ENCODE results near the gene S100A14. TPM values are rescaled to one million over a fixed set of nuclear protein-coding genes. Genes with fewer than 3 reads are reported as not detected.
"Not testable (repeated sequence)": the region's sequence is repeated elsewhere in the genome, so short reads cannot be mapped to it uniquely, and the experiment has no call there.

The S100A14 gene
- total and polyA plus RNA-seq, 4 donors = 2.5 to 91.2 TPM; not detected in 2

GRCh38 chr1:153597206-153597605 lies 18.9 kb downstream of the S100A14 start:
- H3K36me3 ChIP-seq (ENCODE audit: control insufficient read depth in 1 of 2, insufficient read depth in 2 of 2, low read length in 1 of 2) = peaks cover 0 to 2% of the 10 kb centered on the region in 2 donors
- no peaks in the 10 kb centered on the region for H3K9me3 ChIP-seq (ENCODE audit: control insufficient read depth, low read length)
- DNase-seq = no peak
- intact Hi-C loops (cut with DNase I) = no loop called here
- no peaks in the 10 kb centered on the region for H3K27me3 ChIP-seq (ENCODE audit: control insufficient read depth in 1 of 2, insufficient read depth in 2 of 2, low read length in 1 of 2)
- H3K4me1 ChIP-seq (ENCODE audit: control insufficient read depth in 1 of 2, insufficient read depth in 2 of 2, low read length in 2 of 2) = no peaks in the 10 kb centered on the region
- H3K27ac ChIP-seq (ENCODE audit: low read depth in 1 of 2, low read length in 2 of 2) = no peak overlapping the region
- H3K4me3 ChIP-seq (ENCODE audit: low read length in 2 of 2) = no peak overlapping the region
- ATAC-seq (ENCODE audit: low FRiP score) = no peak
- 92 to 93% methylated on average over 6 of the region's 6 CpGs for WGBS, 2 donors

GRCh38 chr1:153592748-153593147 lies 23.4 kb downstream of the S100A14 start:
- Histone ChIP-seq H3K9me3 (ENCODE audit: control insufficient read depth, low read length) (no peaks in the 10 kb centered on the region), H3K36me3 (ENCODE audit: control insufficient read depth in 1 of 2, insufficient read depth in 2 of 2, low read length in 1 of 2) (peaks cover 0 to 2% of the 10 kb centered on the region in 2 donors), H3K4me3 (ENCODE audit: low read length in 2 of 2) (no peak overlapping the region), H3K27me3 (ENCODE audit: control insufficient read depth in 1 of 2, insufficient read depth in 2 of 2, low read length in 1 of 2) (no peaks in the 10 kb centered on the region), H3K4me1 (ENCODE audit: control insufficient read depth in 1 of 2, insufficient read depth in 2 of 2, low read length in 2 of 2) (no peaks in the 10 kb centered on the region), H3K27ac (ENCODE audit: low read depth in 1 of 2, low read length in 2 of 2) (no peak overlapping the region)
- 27 to 39% methylated on average over 4 of the region's 4 CpGs for WGBS, 2 donors
- ATAC-seq (ENCODE audit: low FRiP score) (no peak), DNase-seq (no peak)
- intact Hi-C loops (cut with DNase I) = no loop called here

DNA sequence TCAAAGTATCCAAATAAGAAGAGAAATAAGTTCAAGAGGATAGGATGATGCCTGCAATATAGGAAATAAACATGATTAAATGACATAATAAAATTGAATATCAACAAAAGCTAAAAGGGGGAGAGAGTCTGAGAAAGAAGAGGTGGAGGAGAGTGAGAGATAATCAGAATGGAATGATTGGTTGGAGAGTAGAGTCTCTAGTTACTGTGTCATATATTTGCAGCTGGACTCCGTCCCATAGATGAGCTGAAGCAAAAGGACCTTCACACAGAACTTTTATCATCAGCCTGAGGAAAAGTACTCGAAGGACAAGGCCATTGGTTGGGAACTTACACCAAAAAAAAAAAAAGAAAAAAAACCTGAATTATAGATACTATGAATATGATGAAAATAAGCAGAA lies 27.6 kb downstream of the S100A14 start:
- intact Hi-C loops (cut with DNase I) = no loop called here
- H3K27me3 ChIP-seq (ENCODE audit: control insufficient read depth in 1 of 2, insufficient read depth in 2 of 2, low read length in 1 of 2) = no peaks in the 10 kb centered on the region
- WGBS, 2 donors = 89 to 93% methylated on average over 2 of the region's 2 CpGs

GRCh38 chr1:153588033-153588432 lies 28.1 kb downstream of the S100A14 start:
- H3K4me1 ChIP-seq (ENCODE audit: control insufficient read depth in 1 of 2, insufficient read depth in 2 of 2, low read length in 2 of 2); H3K27me3 ChIP-seq (ENCODE audit: control insufficient read depth in 1 of 2, insufficient read depth in 2 of 2, low read length in 1 of 2); H3K9me3 ChIP-seq (ENCODE audit: control insufficient read depth, low read length); H3K36me3 ChIP-seq (ENCODE audit: control insufficient read depth in 1 of 2, insufficient read depth in 2 of 2, low read length in 1 of 2); H3K4me3 ChIP-seq (ENCODE audit: low read length in 2 of 2); DNase-seq; intact Hi-C loops (cut with DNase I); H3K27ac ChIP-seq (ENCODE audit: low read depth in 1 of 2, low read length in 2 of 2); ATAC-seq (ENCODE audit: low FRiP score): not testable (repeated sequence)
- 94 to 97% methylated on average over 10 of the region's 10 CpGs for WGBS, 2 donors

More for the DNA sequence above, 27.6 kb downstream of the S100A14 start:
- H3K36me3 ChIP-seq (ENCODE audit: control insufficient read depth in 1 of 2, insufficient read depth in 2 of 2, low read length in 1 of 2) = no peaks in the 10 kb centered on the region
- H3K4me1 ChIP-seq (ENCODE audit: control insufficient read depth in 1 of 2, insufficient read depth in 2 of 2, low read length in 2 of 2) = no peaks in the 10 kb centered on the region
- H3K9me3 ChIP-seq (ENCODE audit: control insufficient read depth, low read length) = no peaks in the 10 kb centered on the region
- ATAC-seq (ENCODE audit: low FRiP score) = no peak
- H3K4me3 ChIP-seq (ENCODE audit: low read length in 2 of 2) = no peak overlapping the region
- H3K27ac ChIP-seq (ENCODE audit: low read depth in 1 of 2, low read length in 2 of 2) = no peak overlapping the region
- no peak for DNase-seq

DNA sequence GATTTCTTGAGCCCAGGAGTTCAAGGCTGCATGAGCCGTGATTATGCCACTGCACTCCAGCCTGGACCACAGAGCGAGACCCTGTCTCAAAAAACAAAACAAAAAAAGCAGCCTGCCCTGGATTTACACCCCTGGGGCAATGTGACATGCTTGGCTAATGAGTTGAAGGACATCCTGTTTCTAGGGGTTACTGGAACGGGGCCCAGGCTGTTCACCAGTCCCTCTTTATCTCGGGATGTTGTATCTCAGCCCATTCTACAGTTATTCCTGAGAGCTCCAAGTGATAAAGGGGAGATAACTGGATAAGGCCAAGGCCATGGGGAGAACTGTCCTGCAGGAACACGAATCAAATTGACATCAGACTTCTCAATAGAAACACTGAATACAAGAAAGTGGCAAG lies 28.8 kb downstream of the S100A14 start:
- intact Hi-C loops (cut with DNase I) = no loop called here
- Histone ChIP-seq H3K27ac (ENCODE audit: low read depth in 1 of 2, low read length in 2 of 2) (no peak overlapping the region), H3K36me3 (ENCODE audit: control insufficient read depth in 1 of 2, insufficient read depth in 2 of 2, low read length in 1 of 2) (no peaks in the 10 kb centered on the region), H3K27me3 (ENCODE audit: control insufficient read depth in 1 of 2, insufficient read depth in 2 of 2, low read length in 1 of 2) (no peaks in the 10 kb centered on the region), H3K9me3 (ENCODE audit: control insufficient read depth, low read length) (no peaks in the 10 kb centered on the region), H3K4me3 (ENCODE audit: low read length in 2 of 2) (no peak overlapping the region), H3K4me1 (ENCODE audit: control insufficient read depth in 1 of 2, insufficient read depth in 2 of 2, low read length in 2 of 2) (no peaks in the 10 kb centered on the region)
- ATAC-seq (ENCODE audit: low FRiP score) (no peak), DNase-seq (no peak)
- 69 to 78% methylated on average over 5 of the region's 5 CpGs for WGBS, 2 donors

DNA sequence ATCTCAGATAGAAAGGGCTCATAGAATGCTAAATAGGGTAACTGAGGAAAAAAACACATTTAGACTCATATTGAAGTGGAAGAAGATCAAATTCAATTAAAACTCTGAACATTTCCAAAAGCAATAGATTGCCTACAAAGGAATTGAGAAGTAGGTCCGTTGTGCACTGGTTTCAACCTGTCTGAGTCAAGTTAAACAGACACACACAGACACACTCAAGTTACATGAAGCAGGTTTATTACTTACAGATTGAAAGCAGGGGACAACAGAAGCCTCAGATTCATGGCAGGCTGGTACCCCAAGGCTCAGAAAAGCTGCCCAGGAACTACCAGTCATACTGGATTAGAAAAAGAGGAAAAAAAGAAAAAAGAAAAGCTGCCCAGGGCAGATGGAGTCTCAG lies 29.8 kb downstream of the S100A14 start:
- DNase-seq (no peak), ATAC-seq (ENCODE audit: low FRiP score) (no peak)
- H3K4me1 ChIP-seq (ENCODE audit: control insufficient read depth in 1 of 2, insufficient read depth in 2 of 2, low read length in 2 of 2) = no peaks in the 10 kb centered on the region
- WGBS, 2 donors = 65 to 70% methylated on average over 1 of the region's 1 CpG
- no peak overlapping the region for H3K27ac ChIP-seq (ENCODE audit: low read depth in 1 of 2, low read length in 2 of 2)
- H3K27me3 ChIP-seq (ENCODE audit: control insufficient read depth in 1 of 2, insufficient read depth in 2 of 2, low read length in 1 of 2) = no peaks in the 10 kb centered on the region
- H3K36me3 ChIP-seq (ENCODE audit: control insufficient read depth in 1 of 2, insufficient read depth in 2 of 2, low read length in 1 of 2) = no peaks in the 10 kb centered on the region
- intact Hi-C loops (cut with DNase I) = no loop called here
- H3K4me3 ChIP-seq (ENCODE audit: low read length in 2 of 2) = no peak overlapping the region
- no peaks in the 10 kb centered on the region for H3K9me3 ChIP-seq (ENCODE audit: control insufficient read depth, low read length)

DNA sequence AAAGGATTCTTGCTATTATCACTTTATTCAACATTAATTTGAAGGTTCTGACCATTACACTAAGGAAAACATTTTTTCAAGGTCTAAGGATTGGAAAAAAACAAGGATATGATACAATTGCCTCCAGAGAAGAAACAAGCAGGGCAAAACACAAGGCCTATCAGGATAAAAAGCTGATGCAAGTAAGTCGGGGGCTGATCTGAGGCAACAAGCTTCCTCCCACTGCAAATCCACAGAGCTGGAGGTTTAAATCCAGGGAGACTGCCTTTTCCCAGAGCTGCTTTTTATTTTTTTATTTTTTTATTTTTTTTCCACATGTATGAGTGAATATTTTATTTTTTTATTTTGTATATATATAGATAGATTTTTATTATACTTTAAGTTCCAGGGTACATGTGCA lies 31.1 kb downstream of the S100A14 start:
- ATAC-seq (ENCODE audit: low FRiP score) (no peak), DNase-seq (no peak)
- H3K36me3 ChIP-seq (ENCODE audit: control insufficient read depth in 1 of 2, insufficient read depth in 2 of 2, low read length in 1 of 2) = no peaks in the 10 kb centered on the region
- no peaks in the 10 kb centered on the region for H3K4me1 ChIP-seq (ENCODE audit: control insufficient read depth in 1 of 2, insufficient read depth in 2 of 2, low read length in 2 of 2)
- no peaks in the 10 kb centered on the region for H3K27me3 ChIP-seq (ENCODE audit: control insufficient read depth in 1 of 2, insufficient read depth in 2 of 2, low read length in 1 of 2)
- H3K9me3 ChIP-seq (ENCODE audit: control insufficient read depth, low read length) = no peaks in the 10 kb centered on the region
- WGBS, 2 donors = 93% methylated on average over 1 of the region's 1 CpG
- intact Hi-C loops (cut with DNase I) = no loop called here
- no peak overlapping the region for H3K27ac ChIP-seq (ENCODE audit: low read depth in 1 of 2, low read length in 2 of 2)
- H3K4me3 ChIP-seq (ENCODE audit: low read length in 2 of 2) = no peak overlapping the region

DNA sequence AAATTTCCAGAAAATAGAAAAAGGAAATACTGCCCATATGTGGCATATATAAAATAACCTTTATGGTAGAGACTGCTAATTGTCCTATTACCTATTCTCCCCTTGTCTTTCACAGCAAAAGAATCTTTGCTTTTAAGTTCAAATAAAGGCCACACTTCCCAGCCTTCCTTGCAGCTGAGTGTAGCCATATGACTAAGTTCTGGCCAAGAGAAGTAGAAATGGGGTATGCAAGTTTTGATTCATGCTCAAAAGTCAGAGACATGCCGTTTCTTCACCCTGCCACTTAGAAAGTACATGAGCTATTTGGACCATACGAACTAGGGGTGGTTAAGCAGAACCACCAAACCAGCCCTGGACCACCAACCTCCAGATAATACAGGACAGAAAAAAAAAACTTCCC lies 32.1 kb downstream of the S100A14 start:
- no peak overlapping the region for H3K27ac ChIP-seq (ENCODE audit: low read depth in 1 of 2, low read length in 2 of 2)
- H3K4me3 ChIP-seq (ENCODE audit: low read length in 2 of 2) = no peak overlapping the region
- no peaks in the 10 kb centered on the region for H3K36me3 ChIP-seq (ENCODE audit: control insufficient read depth in 1 of 2, insufficient read depth in 2 of 2, low read length in 1 of 2)
- H3K9me3 ChIP-seq (ENCODE audit: control insufficient read depth, low read length) = no peaks in the 10 kb centered on the region
- H3K27me3 ChIP-seq (ENCODE audit: control insufficient read depth in 1 of 2, insufficient read depth in 2 of 2, low read length in 1 of 2) = no peaks in the 10 kb centered on the region
- no peak for DNase-seq
- ATAC-seq (ENCODE audit: low FRiP score) = no peak
- 65 to 73% methylated on average over 2 of the region's 2 CpGs for WGBS, 2 donors
- H3K4me1 ChIP-seq (ENCODE audit: control insufficient read depth in 1 of 2, insufficient read depth in 2 of 2, low read length in 2 of 2) = no peaks in the 10 kb centered on the region
- intact Hi-C loops (cut with DNase I) = no loop called here

GRCh38 chr1:153583514-153583913 lies 32.6 kb downstream of the S100A14 start:
- DNase-seq; H3K4me3 ChIP-seq (ENCODE audit: low read length in 2 of 2); H3K4me1 ChIP-seq (ENCODE audit: control insufficient read depth in 1 of 2, insufficient read depth in 2 of 2, low read length in 2 of 2); H3K27ac ChIP-seq (ENCODE audit: low read depth in 1 of 2, low read length in 2 of 2); H3K27me3 ChIP-seq (ENCODE audit: control insufficient read depth in 1 of 2, insufficient read depth in 2 of 2, low read length in 1 of 2); H3K36me3 ChIP-seq (ENCODE audit: control insufficient read depth in 1 of 2, insufficient read depth in 2 of 2, low read length in 1 of 2); intact Hi-C loops (cut with DNase I); H3K9me3 ChIP-seq (ENCODE audit: control insufficient read depth, low read length); ATAC-seq (ENCODE audit: low FRiP score): not testable (repeated sequence)
- WGBS, 2 donors = 90 to 96% methylated on average over 3 of the region's 3 CpGs
